Memory B cell (primary cell): ENCODE measurements around the gene PCBP2.
A peak's percentile ranks its signal among the peaks of the same experiment; 100 is the strongest.

ENCODE experiments used
- ATAC-seq: fragments of 150-1000 bp; cut with Tn5 transposase; 2 replicates; pipeline ENCODE4 v1.10.0; 2021; ENCODE audit warnings: low read depth, mild to moderate bottlenecking, moderate library complexity
- DNase-seq, 2 donors: peaks; one replicate each; pipeline ENCODE4 v3.0.0; 2022; ENCODE audit warnings: low spot score in 2 of 2
- H3K27ac Mint-ChIP-seq: one replicate; pipeline ENCODE4 v1.8.0; 2022; ENCODE audit warnings: mild to moderate bottlenecking, moderate library complexity, mixed read lengths
- H3K27me3 Mint-ChIP-seq: one replicate; pipeline ENCODE4 v1.8.0; 2022; ENCODE audit warnings: mixed read lengths
- H3K36me3 Mint-ChIP-seq: one replicate; pipeline ENCODE4 v1.8.0; 2022; ENCODE audit warnings: mild to moderate bottlenecking, mixed read lengths
- H3K4me1 Mint-ChIP-seq: one replicate; pipeline ENCODE4 v1.8.0; 2022; ENCODE audit warnings: mixed read lengths
- H3K4me3 Mint-ChIP-seq: one replicate; pipeline ENCODE4 v1.8.0; 2022; ENCODE audit warnings: mild to moderate bottlenecking, moderate library complexity, mixed read lengths
- H3K9me3 Mint-ChIP-seq: one replicate; pipeline ENCODE4 v1.8.0; 2022; ENCODE audit warnings: mixed read lengths

Gene PCBP2

GRCh38 chr12:53485955-53486735 is 34.2 kb downstream of the PCBP2 start:
- DNase-seq = no peak
- no peaks in the 10 kb centered on the region for H3K9me3 Mint-ChIP-seq
- ATAC-seq = no peak
- H3K27ac Mint-ChIP-seq = peak overlapping the region; percentile 7
- H3K27me3 Mint-ChIP-seq = no peaks in the 10 kb centered on the region
- H3K4me1 Mint-ChIP-seq = peaks cover 13% of the 10 kb centered on the region
- H3K4me3 Mint-ChIP-seq = no peak overlapping the region
- peaks cover 6% of the 10 kb centered on the region for H3K36me3 Mint-ChIP-seq

DNA sequence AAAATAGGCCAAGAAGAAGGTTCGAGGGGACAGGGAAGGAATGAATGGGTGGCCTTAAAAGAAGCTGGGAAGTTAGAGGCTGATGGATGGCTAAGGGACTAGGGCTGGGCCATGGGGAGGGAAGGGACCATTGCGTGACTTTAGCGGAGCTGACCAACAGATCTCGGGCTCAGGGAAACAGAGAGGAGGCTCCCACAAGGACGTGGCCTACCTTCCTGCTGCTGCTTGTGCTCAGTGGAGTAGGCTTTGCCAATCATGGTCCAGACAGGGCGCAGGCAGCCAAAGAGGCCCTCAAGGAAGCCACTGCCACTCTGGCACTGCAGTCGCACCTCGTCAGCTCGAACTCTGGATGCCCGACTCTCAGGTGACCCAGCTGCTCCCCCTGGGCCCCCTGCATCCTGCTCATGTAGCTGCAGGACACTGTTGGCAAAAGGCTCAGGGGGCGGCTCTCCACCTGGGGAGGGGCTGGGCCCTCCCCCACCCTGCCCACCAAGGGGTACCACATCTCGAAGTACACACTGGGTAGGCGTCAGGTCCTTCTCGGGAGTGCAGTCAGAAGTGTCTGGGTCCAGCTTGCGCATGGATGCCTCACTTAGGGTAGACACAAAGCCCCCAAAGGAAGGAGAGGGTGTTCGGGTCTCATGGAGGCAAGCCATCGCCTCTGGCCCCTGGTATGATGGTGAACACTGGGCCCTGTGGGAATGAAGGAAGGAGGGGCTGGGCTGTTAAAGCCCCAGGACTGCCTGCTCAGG is 35.0 kb downstream of the PCBP2 start:
- Mint-ChIP-seq H3K4me3 (no peak overlapping the region), H3K9me3 (no peaks in the 10 kb centered on the region), H3K27ac (peak overlapping the region; percentile 7), H3K4me1 (peaks cover 13% of the 10 kb centered on the region), H3K27me3 (no peaks in the 10 kb centered on the region), H3K36me3 (peaks cover 6% of the 10 kb centered on the region)
- DNase-seq (no peak), ATAC-seq (no peak)

DNA sequence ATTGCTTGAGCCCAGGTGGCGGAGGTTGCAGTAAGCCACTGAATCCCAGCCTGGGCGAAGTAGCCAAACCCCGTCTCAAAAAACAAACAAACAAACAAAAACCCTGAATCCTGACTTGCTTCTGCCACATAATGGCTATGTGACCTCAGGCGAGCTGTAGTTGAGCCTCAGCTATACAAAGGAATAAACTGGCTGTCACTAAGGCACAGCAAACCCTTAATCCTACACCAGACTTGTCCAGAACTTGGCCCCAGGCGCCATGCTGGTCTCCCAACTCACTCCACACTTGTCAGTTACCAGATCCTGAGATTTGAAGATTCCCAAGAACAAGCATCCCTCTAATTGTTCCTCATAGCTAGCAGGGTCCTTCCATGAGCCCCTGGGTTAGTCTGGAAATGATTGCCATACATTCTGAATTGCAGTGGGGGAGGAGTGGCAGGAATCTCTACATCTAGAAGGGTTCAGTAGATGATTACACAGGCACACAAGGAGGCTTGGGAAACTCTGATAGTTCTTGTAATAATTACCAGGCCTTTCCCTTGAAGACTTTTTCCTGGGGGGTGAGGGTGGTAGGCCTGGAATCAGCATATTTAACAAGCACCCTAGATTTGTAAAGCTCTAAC is 37.5 kb downstream of the PCBP2 start:
- no peak overlapping the region for H3K27ac Mint-ChIP-seq
- no peak for ATAC-seq
- no peaks in the 10 kb centered on the region for H3K27me3 Mint-ChIP-seq

DNA sequence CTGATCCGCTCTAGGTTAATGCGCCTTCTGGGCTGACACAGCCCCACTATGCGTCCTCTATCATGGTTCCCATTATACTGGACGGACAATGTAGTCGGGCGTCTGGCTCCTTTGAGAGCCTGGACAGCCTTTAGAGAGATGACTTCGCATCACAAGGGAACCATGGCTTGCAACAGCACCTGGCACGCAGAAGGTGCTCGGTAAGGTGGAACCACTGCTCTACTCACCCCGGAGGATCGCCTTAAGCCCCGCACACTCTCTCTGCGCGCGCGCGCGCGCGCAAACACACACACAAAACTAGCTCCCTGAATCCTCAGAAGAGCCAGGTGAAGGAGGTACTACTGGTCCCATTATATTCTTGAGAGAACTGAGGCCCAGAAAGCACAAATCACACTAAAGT is 40.3 kb downstream of the PCBP2 start:
- no peaks in the 10 kb centered on the region for H3K27me3 Mint-ChIP-seq
- no peaks in the 10 kb centered on the region for H3K36me3 Mint-ChIP-seq
- H3K4me3 Mint-ChIP-seq = peak overlapping the region; percentile 67
- peak overlapping the region; percentile 90 for H3K27ac Mint-ChIP-seq
- peaks cover 17% of the 10 kb centered on the region for H3K4me1 Mint-ChIP-seq
- DNase-seq (no peak), ATAC-seq (no peak)
- H3K9me3 Mint-ChIP-seq = no peaks in the 10 kb centered on the region

More for the DNA sequence above, 37.5 kb downstream of the PCBP2 start:
- H3K4me1 Mint-ChIP-seq = peaks cover 21% of the 10 kb centered on the region
- no peak overlapping the region for H3K4me3 Mint-ChIP-seq
- no peak for DNase-seq
- H3K36me3 Mint-ChIP-seq = peaks cover 2% of the 10 kb centered on the region
- no peaks in the 10 kb centered on the region for H3K9me3 Mint-ChIP-seq

GRCh38 chr12:53492830-53493609 is 41.1 kb downstream of the PCBP2 start:
- no peaks in the 10 kb centered on the region for H3K36me3 Mint-ChIP-seq
- peak overlapping the region; percentile 90 for H3K27ac Mint-ChIP-seq
- ATAC-seq = peak; percentile 98
- H3K4me1 Mint-ChIP-seq = peaks cover 19% of the 10 kb centered on the region
- peak; percentile 84 to 88 for DNase-seq
- H3K9me3 Mint-ChIP-seq = no peaks in the 10 kb centered on the region
- peak overlapping the region; percentile 86 for H3K4me3 Mint-ChIP-seq
- no peaks in the 10 kb centered on the region for H3K27me3 Mint-ChIP-seq

DNA sequence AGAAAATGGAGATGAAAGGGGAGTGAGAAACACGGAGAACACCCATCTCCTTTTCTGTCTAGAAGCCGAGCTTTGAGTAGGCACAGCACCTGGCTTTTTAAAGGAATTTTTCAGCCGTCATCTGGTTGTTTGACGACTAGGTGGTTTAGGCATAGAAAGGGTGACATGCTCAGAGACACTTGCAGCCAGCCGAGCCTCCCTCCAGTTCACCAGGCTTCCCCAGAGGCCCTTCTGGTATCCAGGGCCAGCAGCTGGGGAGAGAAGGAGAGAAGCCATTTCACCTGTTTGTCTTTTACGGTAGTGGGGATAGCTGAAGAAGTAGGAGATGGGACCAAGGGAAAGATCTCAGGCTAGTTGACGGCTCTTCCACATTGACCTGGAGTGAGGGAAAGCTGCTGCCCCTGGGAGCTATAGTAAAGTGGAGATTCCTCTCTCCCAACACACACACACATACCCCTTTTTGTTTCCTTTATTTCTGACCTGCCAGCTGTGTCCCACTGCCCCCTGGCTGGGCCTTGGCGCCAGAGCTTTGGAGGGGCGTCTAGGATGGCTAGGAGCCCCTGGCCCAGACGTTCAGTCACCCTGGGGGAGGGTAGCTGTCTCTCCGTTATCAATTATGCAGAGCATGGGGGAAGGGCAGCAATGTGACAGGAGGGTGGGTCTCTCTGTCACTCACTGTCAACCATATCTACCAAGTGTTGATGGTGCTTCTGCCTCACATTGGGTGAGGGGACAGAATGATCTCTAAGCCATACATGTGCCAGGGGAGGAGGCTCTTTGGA is 41.9 kb downstream of the PCBP2 start:
- Mint-ChIP-seq H3K9me3 (no peaks in the 10 kb centered on the region), H3K27ac (peak overlapping the region; percentile 90), H3K4me3 (peak overlapping the region; percentile 86), H3K36me3 (no peaks in the 10 kb centered on the region), H3K27me3 (no peaks in the 10 kb centered on the region), H3K4me1 (peaks cover 27% of the 10 kb centered on the region)
- DNase-seq (no peak), ATAC-seq (no peak)

- DNase-seq (no peak), ATAC-seq (no peak)
- Mint-ChIP-seq H3K36me3 (no peaks in the 10 kb centered on the region), H3K27me3 (no peaks in the 10 kb centered on the region), H3K9me3 (no peaks in the 10 kb centered on the region), H3K4me1 (peaks cover 37% of the 10 kb centered on the region), H3K27ac (no peak overlapping the region), H3K4me3 (no peak overlapping the region)
Observed at GRCh38 chr12:53495903-53496751, 44.2 kb downstream of the PCBP2 start.

- Mint-ChIP-seq H3K9me3 (no peaks in the 10 kb centered on the region), H3K27me3 (no peaks in the 10 kb centered on the region), H3K27ac (no peak overlapping the region), H3K4me3 (no peak overlapping the region), H3K36me3 (no peaks in the 10 kb centered on the region), H3K4me1 (peaks cover 38% of the 10 kb centered on the region)
- ATAC-seq (no peak), DNase-seq (no peak)
Observed at GRCh38 chr12:53496752-53497032, 44.8 kb downstream of the PCBP2 start.

GRCh38 chr12:53497461-53497860 is 45.6 kb downstream of the PCBP2 start:
- no peak for ATAC-seq
- no peak overlapping the region for H3K4me3 Mint-ChIP-seq
- no peaks in the 10 kb centered on the region for H3K27me3 Mint-ChIP-seq
- no peaks in the 10 kb centered on the region for H3K36me3 Mint-ChIP-seq
- no peak for DNase-seq
- H3K4me1 Mint-ChIP-seq = peaks cover 37% of the 10 kb centered on the region
- no peak overlapping the region for H3K27ac Mint-ChIP-seq
- H3K9me3 Mint-ChIP-seq = no peaks in the 10 kb centered on the region

DNA sequence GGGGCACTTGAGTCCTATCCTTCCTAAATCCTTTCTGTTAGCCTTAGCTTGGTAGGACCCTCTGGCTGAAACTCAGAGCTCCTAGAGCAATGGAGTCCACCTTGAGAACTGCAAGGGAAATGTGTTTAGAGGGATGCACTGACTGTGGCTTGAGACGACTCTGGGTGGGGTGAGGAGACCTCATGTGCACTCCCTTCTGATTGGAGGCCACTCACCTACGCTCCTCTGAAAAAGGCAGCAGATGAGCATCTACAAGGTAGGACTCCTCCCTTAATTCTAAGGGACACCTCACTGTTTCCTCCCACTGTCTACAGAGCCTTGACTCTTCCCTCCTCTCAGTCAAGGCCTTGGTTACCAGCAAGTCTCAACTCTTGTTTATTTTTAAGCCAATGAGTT is 46.3 kb downstream of the PCBP2 start:
- ATAC-seq (no peak), DNase-seq (no peak)
- Mint-ChIP-seq H3K9me3 (no peaks in the 10 kb centered on the region), H3K36me3 (no peaks in the 10 kb centered on the region), H3K4me1 (peaks cover 34% of the 10 kb centered on the region), H3K4me3 (peak overlapping the region; percentile 91), H3K27me3 (no peaks in the 10 kb centered on the region), H3K27ac (peak overlapping the region; percentile 95)

GRCh38 chr12:53499266-53500141 is 47.6 kb downstream of the PCBP2 start, which contains the start of gene MAP3K12:
Gene MAP3K12, minus strand, starts transcription at chr12:53499458. Its CDS starts 12,067 bp downstream, at chr12:53487391.
- Mint-ChIP-seq H3K27ac (peak within 1 kb of the TSS; percentile 95), H3K4me1 (peaks cover 25% of the 10 kb centered on the region), H3K4me3 (peak within 1 kb of the TSS; percentile 91), H3K27me3 (no peaks in the 10 kb centered on the region), H3K36me3 (no peaks in the 10 kb centered on the region), H3K9me3 (no peaks in the 10 kb centered on the region)
- ATAC-seq (no peak), DNase-seq (peak in 1 of 2 donors; percentile 44)
